GM03348 (cell line): ENCODE data around the gene MON1A.
A peak's percentile ranks its signal among the peaks of the same experiment; 100 is the strongest.
"Not testable (repeated sequence)": the region's sequence is repeated elsewhere in the genome, so short reads cannot be mapped to it uniquely, and the experiment has no call there.

Experiments
- DNase-seq: peaks from one replicate; pipeline ENCODE4 v3.0.0; 2012; ENCODE audit warnings: low spot score

The MON1A gene

DNA sequence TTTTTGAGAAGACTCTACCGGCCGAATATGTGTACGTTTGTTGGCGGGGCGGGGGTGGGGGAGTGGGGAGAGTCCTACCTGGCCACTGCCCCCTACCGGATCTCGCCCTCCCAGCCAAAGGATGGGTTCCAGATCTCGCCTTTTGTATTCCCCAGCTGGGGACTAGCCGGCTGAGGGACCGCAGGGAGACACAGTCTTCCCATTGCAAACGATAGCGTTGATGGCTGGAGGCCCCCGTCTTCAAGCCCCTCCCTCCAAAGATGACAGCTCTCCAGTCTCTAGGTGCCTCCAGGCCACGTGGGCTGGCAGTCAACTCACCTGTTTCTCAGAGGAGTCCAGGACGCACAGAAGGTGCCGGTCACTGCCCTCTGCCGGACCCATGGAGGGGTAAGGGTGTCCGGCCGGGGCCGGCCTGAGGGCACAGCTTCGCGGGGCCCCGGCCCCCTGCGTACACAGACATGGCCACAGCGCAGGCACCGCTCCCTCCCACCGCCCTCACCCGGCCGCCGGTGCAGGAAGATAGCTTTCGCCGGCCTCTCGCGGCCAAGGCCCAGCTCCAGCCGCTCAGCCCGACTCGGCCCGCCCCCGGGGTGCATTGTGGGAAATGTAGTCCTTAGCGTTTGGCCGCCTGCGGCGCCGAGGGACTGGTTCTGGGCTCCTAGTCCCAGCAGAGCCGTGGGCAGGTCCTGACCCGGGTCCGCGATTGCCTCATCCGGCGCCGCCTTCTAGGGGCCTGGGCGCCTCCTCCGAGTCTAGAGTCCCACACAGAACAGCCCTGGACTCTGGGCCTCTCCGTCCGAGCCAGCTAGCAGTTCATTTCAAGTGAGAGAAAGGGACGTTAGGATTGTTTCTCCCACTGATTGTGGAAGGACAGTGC lies at the start of gene MON1A:
TSS of gene MON1A (minus strand) at position 521 of the 877 bp plus-strand sequence. CDS start 16,465 bp downstream, outside the sequence.
- peak; percentile 97 for DNase-seq

GRCh38 chr3:49976942-49977341 lies 47.3 kb upstream of the MON1A start:
- DNase-seq, result no peak

DNA sequence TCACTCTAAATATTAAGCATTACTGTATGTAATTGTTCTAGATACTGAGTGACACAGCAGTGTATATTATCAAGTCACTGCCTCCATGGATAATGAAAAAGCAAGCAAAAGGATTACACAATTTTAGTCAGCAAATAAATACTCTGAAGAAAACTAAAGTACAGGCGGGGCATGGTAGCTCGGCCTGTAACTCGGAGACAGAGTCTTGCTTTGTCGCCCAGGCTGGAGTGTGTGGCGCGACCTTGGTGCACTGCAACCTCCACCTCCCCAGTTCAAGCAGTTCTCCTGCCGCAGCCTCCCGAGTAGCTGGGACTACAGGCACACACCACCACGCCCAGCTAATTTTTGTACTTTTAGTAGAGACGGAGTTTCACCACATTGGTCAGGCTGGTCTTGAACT lies 43.0 kb upstream of the MON1A start:
- no peak for DNase-seq

GRCh38 chr3:49968346-49968745 lies 38.7 kb upstream of the MON1A start:
- DNase-seq, result no peak

- DNase-seq, result no peak
Measured at GRCh38 chr3:49967291-49967690, 37.7 kb upstream of the MON1A start.

DNA sequence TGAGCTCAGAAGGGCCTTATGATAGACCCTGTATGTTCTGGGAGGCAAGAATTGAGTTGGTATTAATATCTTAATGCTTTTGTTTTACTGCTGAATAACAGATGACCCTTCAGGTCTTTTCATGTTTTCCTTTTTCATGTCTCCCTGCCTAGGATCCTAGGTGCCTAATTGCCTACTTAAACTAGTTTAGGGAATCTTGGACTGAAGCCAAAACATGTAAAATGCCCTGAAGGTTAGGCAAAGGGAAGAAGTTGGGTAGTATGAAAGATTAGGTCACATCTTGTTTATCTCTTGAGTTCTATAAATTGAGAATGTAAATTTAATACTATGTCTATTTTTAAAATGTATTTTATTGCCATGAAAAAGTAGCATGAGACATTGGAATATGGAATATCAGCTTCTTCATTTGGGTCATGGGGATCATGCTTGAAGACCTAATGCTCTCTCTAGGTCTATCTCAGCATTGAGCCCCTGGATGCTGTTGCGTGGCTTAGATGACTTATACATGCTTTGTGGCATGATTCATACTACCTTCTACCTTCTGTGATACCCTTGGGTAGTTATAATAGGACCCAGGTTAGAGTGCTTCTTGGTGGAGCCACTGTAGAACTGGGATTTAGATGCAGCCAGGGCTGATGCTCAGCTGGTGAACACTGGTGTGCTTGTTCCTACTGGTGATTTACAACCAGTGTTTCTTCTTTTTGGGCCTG lies 36.8 kb upstream of the MON1A start:
- DNase-seq, result no peak

DNA sequence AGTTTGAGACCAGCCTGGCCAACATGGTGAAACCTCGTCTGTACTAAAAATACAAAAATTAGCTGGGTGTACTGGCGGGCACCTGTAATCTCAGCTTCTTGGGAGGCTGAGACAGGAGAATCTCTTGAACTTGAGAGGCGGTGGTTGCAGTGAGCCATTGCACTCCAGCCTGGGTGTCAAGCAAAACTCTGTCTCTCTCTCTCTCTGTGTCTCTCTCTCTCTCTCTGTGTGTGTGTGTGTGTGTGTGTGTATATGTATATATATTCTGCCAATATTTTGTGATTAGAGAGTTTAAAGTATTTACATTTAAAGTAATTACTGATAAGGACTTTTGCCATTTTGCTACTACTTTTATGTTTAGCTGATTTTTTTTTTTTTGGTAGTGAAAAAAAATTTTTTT lies 26.0 kb upstream of the MON1A start:
- DNase-seq, result no peak

DNA sequence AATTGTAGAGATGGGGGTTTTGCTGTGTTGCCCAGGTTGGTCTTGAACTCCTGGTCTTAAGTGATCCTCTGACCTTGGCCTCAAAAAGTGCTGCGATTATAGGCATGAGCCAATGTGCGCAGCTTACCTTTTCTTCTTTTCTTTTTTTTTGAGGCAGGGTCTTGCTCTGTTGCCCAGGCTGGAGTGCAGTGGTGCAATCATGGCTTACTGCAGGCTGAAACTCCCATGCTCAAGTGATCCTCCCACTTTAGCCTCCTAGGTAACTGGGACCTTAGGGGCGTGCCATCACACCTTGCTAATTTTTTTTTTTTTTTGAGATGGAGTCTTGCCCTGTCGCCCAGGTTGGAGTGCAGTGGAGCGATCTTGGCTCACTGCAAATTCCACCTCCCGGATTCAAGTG lies 23.3 kb upstream of the MON1A start:
- DNase-seq, result no peak

- DNase-seq, result no peak
Measured at GRCh38 chr3:49942651-49943050, 13.0 kb upstream of the MON1A start.

DNA sequence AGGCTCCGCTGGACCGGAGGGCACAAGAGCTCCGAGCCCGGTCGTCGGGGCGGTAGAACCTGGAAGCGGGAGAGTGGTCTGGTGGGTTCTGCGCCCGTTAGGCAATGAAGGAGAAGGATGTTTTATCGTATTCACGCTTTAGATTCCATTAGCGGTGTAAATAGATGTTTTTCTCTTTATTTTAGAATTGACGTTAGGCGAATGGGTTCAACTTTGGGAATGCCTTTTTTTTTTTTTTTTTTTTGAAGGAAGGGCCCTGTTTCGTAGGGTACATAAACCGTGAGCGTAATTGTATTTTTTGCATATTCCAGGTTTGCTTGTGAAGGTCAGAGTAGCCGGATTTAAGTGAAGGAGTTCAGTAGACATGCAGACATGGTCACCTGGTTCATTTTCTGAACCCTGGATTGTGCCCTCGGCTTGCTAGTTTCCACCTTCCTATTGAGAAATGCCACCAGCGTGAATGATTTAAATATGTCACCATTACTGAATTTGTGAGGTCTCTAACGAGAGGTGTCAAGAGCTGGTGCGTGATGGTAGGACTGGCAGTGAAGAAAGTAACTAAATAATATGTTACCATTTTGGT lies 11.1 kb upstream of the MON1A start:
- no peak for DNase-seq

GRCh38 chr3:49939858-49940666 lies 10.5 kb upstream of the MON1A start, which contains the start of gene RBM6:
Gene RBM6, plus strand, starts transcription at chr3:49940150. Its CDS starts 22,492 bp downstream, at chr3:49962642.
- peak; percentile 98 for DNase-seq

- no peak for DNase-seq
Measured at GRCh38 chr3:49937090-49937489, 7.5 kb upstream of the MON1A start.

DNA sequence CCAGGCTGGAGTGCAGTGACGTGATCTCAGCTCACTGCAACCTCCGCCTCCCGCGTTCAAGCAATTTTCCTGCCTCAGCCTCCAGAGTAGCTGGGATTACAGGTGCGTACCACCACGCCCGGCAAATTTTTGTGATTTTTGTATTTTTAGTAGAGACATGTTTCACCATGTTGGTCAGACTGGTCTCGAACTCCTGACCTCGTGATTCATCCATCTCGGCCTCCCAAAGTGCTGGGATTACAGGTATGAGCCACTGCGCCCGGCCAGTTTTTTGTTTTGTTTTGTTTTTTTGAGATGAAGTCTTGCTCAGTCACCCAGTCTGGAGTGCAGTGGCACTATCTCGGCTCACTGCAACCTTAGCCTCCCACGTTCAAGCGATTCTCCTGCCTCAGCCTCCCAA lies 2.7 kb upstream of the MON1A start:
- not testable (repeated sequence) for DNase-seq

DNA sequence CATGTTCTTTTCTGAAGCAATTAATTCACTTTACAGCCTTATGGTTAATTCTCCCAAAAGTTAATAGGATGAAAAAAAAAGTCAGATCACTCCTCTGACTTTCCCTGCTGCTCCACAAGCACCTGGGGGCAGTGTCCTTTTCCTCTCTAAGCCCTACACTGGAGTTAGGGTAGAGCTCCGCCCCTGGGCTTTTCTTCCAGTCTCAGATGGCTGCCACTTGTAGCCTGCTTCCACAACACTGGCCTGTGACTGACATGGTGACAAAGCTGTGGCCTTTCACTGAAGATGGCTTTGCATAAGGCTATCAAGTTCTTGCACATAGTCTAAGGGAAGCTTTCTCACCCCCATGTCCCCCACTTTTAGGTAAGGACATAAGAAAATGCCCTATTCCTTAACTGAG lies 1.3 kb upstream of the MON1A start:
- DNase-seq, result no peak

- DNase-seq, result no peak
Measured at GRCh38 chr3:49930168-49930690, 618 bp upstream of the MON1A start.

GRCh38 chr3:49928481-49929017 lies 1.1 kb downstream of the MON1A start:
- no peak for DNase-seq

DNA sequence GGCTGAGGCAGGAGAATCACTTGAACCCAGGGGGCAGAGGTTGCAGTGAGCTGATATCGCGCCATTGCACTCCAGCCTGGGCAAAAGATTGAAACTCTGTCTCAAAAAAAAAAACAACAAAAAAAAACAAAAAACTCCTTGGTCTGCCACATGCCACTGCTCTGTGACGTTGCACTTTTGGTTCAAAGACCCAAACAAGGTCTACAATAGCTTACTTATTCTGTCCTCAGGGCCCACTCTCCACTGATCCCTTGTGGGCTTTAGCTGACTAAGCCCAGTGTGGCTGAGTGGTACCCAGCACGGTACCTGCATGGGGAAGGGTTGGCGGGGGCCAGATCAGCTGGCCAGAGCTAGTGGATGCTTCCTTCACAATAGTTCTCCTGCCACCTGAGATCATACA lies 1.8 kb downstream of the MON1A start:
- DNase-seq, result no peak

GRCh38 chr3:49926117-49926728 lies 3.4 kb downstream of the MON1A start:
- DNase-seq, result no peak

- no peak for DNase-seq
Measured at GRCh38 chr3:49925485-49925884, 4.1 kb downstream of the MON1A start.

- peak; percentile 51 for DNase-seq
Measured at GRCh38 chr3:49924683-49925082, 4.9 kb downstream of the MON1A start.
